ENCODE results near the gene OTOP3. TPM values are rescaled to one million over a fixed set of nuclear protein-coding genes. Genes with fewer than 3 reads are reported as not detected.

OTOP3 gene
- total RNA-seq, 1 experiment from 2014 or later: not detected

GRCh38 chr17:74916136-74916850, 19.4 kb upstream of the OTOP3 start:
- Histone ChIP-seq H2AFZ (ENCODE audit: low read length) (no peak overlapping the region), H3K36me3 (ENCODE audit: low read depth, low read length) (no peaks in the 10 kb centered on the region), H4K20me1 (ENCODE audit: low read length) (no peaks in the 10 kb centered on the region), H3K9me2 (replicated peaks; ENCODE audit: low read length) (no peaks in the 10 kb centered on the region), H3K27ac (ENCODE audit: low read length) (no peak overlapping the region), H3K4me1 (ENCODE audit: insufficient read depth, low read length) (no peaks in the 10 kb centered on the region), H3K27me3 (ENCODE audit: low read length) (no peaks in the 10 kb centered on the region), H3K9me3 (ENCODE audit: low read length) (no peaks in the 10 kb centered on the region), H3K4me3 (ENCODE audit: low read length) (no peak overlapping the region), H3K4me2 (ENCODE audit: low read length) (no peak overlapping the region), H3K9ac (ENCODE audit: low read length) (no peak overlapping the region), H3K79me2 (ENCODE audit: low read length) (no peaks in the 10 kb centered on the region), H3F3A (ENCODE audit: low read length, unreplicated experiment) (no peaks in the 10 kb centered on the region)
- ChIA-PET POLR2A (ENCODE audit: unreplicated experiment) (no interaction called here), CTCF (no interaction called here)
- intact Hi-C loops (cut with micrococcal nuclease): no loop called here
- DNase-seq (no peak), ATAC-seq (no peak)
- BruUV-seq (replicated peaks): no TSS peak
- no peak for TF ChIP-seq EZH2 (IDR thresholded peaks at IDR 0.05; ENCODE audit: low read length, unreplicated experiment)
- no peak for TF ChIP-seq CTCF (conservative IDR thresholded peaks at IDR 0.05; ENCODE audit: low read depth, low read length)
- TF ChIP-seq EZH2phosphoT487 (IDR thresholded peaks at IDR 0.05; ENCODE audit: borderline replicate concordance, low read length): no peak

- TF ChIP-seq EZH2 (IDR thresholded peaks at IDR 0.05; ENCODE audit: low read length, unreplicated experiment) (no peak), EZH2phosphoT487 (IDR thresholded peaks at IDR 0.05; ENCODE audit: borderline replicate concordance, low read length) (no peak), CTCF (conservative IDR thresholded peaks at IDR 0.05; ENCODE audit: low read depth, low read length) (no peak)
- Histone ChIP-seq H3K9ac (ENCODE audit: low read length) (no peak overlapping the region), H3K27me3 (ENCODE audit: low read length) (no peaks in the 10 kb centered on the region), H3K4me2 (ENCODE audit: low read length) (no peak overlapping the region), H4K20me1 (ENCODE audit: low read length) (no peaks in the 10 kb centered on the region), H3K27ac (ENCODE audit: low read length) (no peak overlapping the region), H3K9me2 (replicated peaks; ENCODE audit: low read length) (no peaks in the 10 kb centered on the region), H3K4me1 (ENCODE audit: insufficient read depth, low read length) (no peaks in the 10 kb centered on the region), H3K36me3 (ENCODE audit: low read depth, low read length) (no peaks in the 10 kb centered on the region), H3K4me3 (ENCODE audit: low read length) (no peak overlapping the region), H3F3A (ENCODE audit: low read length, unreplicated experiment) (no peaks in the 10 kb centered on the region), H3K9me3 (ENCODE audit: low read length) (no peaks in the 10 kb centered on the region), H2AFZ (ENCODE audit: low read length) (no peak overlapping the region), H3K79me2 (ENCODE audit: low read length) (no peaks in the 10 kb centered on the region)
- CTCF ChIA-PET: no interaction called here
- POLR2A ChIA-PET (ENCODE audit: unreplicated experiment): no interaction called here
- DNase-seq (no peak), ATAC-seq (no peak)
- intact Hi-C loops (cut with micrococcal nuclease): no loop called here
- BruUV-seq (replicated peaks): no TSS peak
Observed at GRCh38 chr17:74916851-74917199, 18.9 kb upstream of the OTOP3 start.

- H3K9ac ChIP-seq (ENCODE audit: low read length): no peak overlapping the region
- no peaks in the 10 kb centered on the region for H3K9me2 ChIP-seq (replicated peaks; ENCODE audit: low read length)
- no peaks in the 10 kb centered on the region for H3F3A ChIP-seq (ENCODE audit: low read length, unreplicated experiment)
- BruUV-seq (replicated peaks): no TSS peak
- no peaks in the 10 kb centered on the region for H4K20me1 ChIP-seq (ENCODE audit: low read length)
- H3K4me2 ChIP-seq (ENCODE audit: low read length): no peak overlapping the region
- ChIA-PET POLR2A (ENCODE audit: unreplicated experiment) (no interaction called here), CTCF (interaction anchor here (0.6 kb wide), 1 partner anchor 115 kb away, joined by 4 read pairs; no protein-coding TSS in a partner anchor)
- H3K9me3 ChIP-seq (ENCODE audit: low read length): no peaks in the 10 kb centered on the region
- no peaks in the 10 kb centered on the region for H3K36me3 ChIP-seq (ENCODE audit: low read depth, low read length)
- ATAC-seq: peak; percentile 26; the same call in 1 of the 2 replicates
- no peak for DNase-seq
- H3K4me1 ChIP-seq (ENCODE audit: insufficient read depth, low read length): no peaks in the 10 kb centered on the region
- H3K27me3 ChIP-seq (ENCODE audit: low read length): peaks cover 2% of the 10 kb centered on the region; the same call in 1 of the 2 replicates
- no peak overlapping the region for H2AFZ ChIP-seq (ENCODE audit: low read length)
- no peak overlapping the region for H3K27ac ChIP-seq (ENCODE audit: low read length)
- H3K4me3 ChIP-seq (ENCODE audit: low read length): no peak overlapping the region
- intact Hi-C loops (cut with micrococcal nuclease): no loop called here
- no peaks in the 10 kb centered on the region for H3K79me2 ChIP-seq (ENCODE audit: low read length)
- TF ChIP-seq EZH2 (IDR thresholded peaks at IDR 0.05; ENCODE audit: low read length, unreplicated experiment) (no peak), CTCF (conservative IDR thresholded peaks at IDR 0.05; ENCODE audit: low read depth, low read length) (no peak)
Observed at GRCh38 chr17:74917430-74917829, 18.3 kb upstream of the OTOP3 start.

Measured in PC-3 (cell line).